Stimulated activated CD4-positive, alpha-beta T cell treated with anti-CD3 and anti-CD28 coated beads, Interleukin-15, amount 100 ng/mL, for 48 hours (primary cell): Measurements from ENCODE around the gene MYO5C.

Experiments used
- DNase-seq, 2 donors: peaks; one replicate each; pipeline ENCODE4 v3.0.0-alpha.2; 2020; ENCODE audit warnings: low read depth in 2 of 2

Gene MYO5C

GRCh38 chr15:52146261-52146660 lies 149.3 kb downstream of the MYO5C start:
- DNase-seq: no peak

GRCh38 chr15:52144656-52145178 lies 150.9 kb downstream of the MYO5C start:
- no peak for DNase-seq

GRCh38 chr15:52143873-52144272 lies 151.7 kb downstream of the MYO5C start:
- no peak for DNase-seq
